HepG2 (cell line): ENCODE measurements around the gene CBFA2T2. TPM values are rescaled to one million over a fixed set of nuclear protein-coding genes. Genes with fewer than 3 reads are reported as not detected.

Source experiments
- AGO1 ChIP-seq: fragments of 200-400 bp; formaldehyde crosslinking; IDR thresholded peaks from 2 replicates; pipeline ENCODE4 v1.6.1; 2017; ENCODE audit warnings: mild to moderate bottlenecking, low read depth, low read length, moderate library complexity; ENCODE audit not compliant: poor library complexity, severe bottlenecking
- BCL6 ChIP-seq: IDR thresholded peaks from 2 replicates; pipeline ENCODE4 v1.6.1; 2016; ENCODE audit warnings: missing genetic modification reagents, missing compliant biosample characterization
- BHLHE40 ChIP-seq: IDR thresholded peaks from 2 replicates; pipeline ENCODE4 v1.6.1; 2011; ENCODE audit warnings: low read length, improper control_type of control experiment
- FOXA1 ChIP-seq, 2 experiments: fragments of 450-650 bp in 1 of 2; sonication (generic) in 1 of 2; formaldehyde crosslinking in 1 of 2; IDR thresholded peaks; 2 replicates each; pipeline versions ENCODE4 v1.4.0 to v1.6.1; 2016 to 2020; ENCODE audit warnings: missing genetic modification reagents in 1 of 2
- GATA4 ChIP-seq: sonication (generic); IDR thresholded peaks from 2 replicates; pipeline ENCODE4 v1.6.1; 2016; ENCODE audit warnings: antibody characterized with exemption, low read depth, borderline replicate concordance
- GATAD2A ChIP-seq: IDR thresholded peaks from 2 replicates; pipeline ENCODE4 v1.6.1; 2016
- KLF6 ChIP-seq: IDR thresholded peaks from 2 replicates; pipeline ENCODE4 v1.8.0; 2016; ENCODE audit warnings: missing biosample characterization, missing genetic modification reagents
- MIER3 ChIP-seq: IDR thresholded peaks from 2 replicates; pipeline ENCODE4 v1.6.1; 2016; ENCODE audit warnings: missing compliant biosample characterization, borderline replicate concordance
- NBN ChIP-seq: fragments of 450-650 bp; conservative IDR thresholded peaks from 2 replicates; pipeline ENCODE4 v1.6.1; 2017
- RAD21 ChIP-seq: fragments of 450-650 bp; formaldehyde crosslinking; IDR thresholded peaks from 2 replicates; pipeline ENCODE4 v1.5.0; 2020; ENCODE audit warnings: mild to moderate bottlenecking
- ZNF10 ChIP-seq: sonication (generic); formaldehyde crosslinking; IDR thresholded peaks from 2 replicates; pipeline ENCODE4 v1.4.0; 2020; ENCODE audit warnings: mild to moderate bottlenecking, low read depth, missing genetic modification reagents, borderline replicate concordance
- ZNF224 ChIP-seq: sonication (generic); formaldehyde crosslinking; IDR thresholded peaks from 2 replicates; pipeline ENCODE4 v1.5.0; 2020; ENCODE audit warnings: mild to moderate bottlenecking, missing genetic modification reagents
- ZNF24 ChIP-seq: fragments of 450-650 bp; IDR thresholded peaks from 2 replicates; pipeline ENCODE4 v1.6.1; 2017; ENCODE audit warnings: antibody characterized with exemption, mild to moderate bottlenecking
- ZNF335 ChIP-seq: sonication (generic); formaldehyde crosslinking; IDR thresholded peaks from 2 replicates; pipeline ENCODE4 v1.4.0; 2020; ENCODE audit warnings: missing genetic modification reagents
- ZNF343 ChIP-seq: sonication (generic); formaldehyde crosslinking; IDR thresholded peaks from 2 replicates; pipeline ENCODE4 v1.4.0; 2020; ENCODE audit warnings: mild to moderate bottlenecking, missing genetic modification reagents
- ZNF484 ChIP-seq: sonication (generic); formaldehyde crosslinking; IDR thresholded peaks from 2 replicates; pipeline ENCODE4 v1.5.1; 2020; ENCODE audit warnings: mild to moderate bottlenecking, low read depth, missing genetic modification reagents, borderline replicate concordance
- ZNF652 ChIP-seq: IDR thresholded peaks from 2 replicates; pipeline ENCODE4 v1.6.1; 2016; ENCODE audit warnings: low read depth, borderline replicate concordance
- ZNF672 ChIP-seq: sonication (generic); formaldehyde crosslinking; IDR thresholded peaks from 2 replicates; pipeline ENCODE4 v1.8.1; 2022; ENCODE audit warnings: missing genetic modification reagents
- ZNF7 ChIP-seq: IDR thresholded peaks from 2 replicates; pipeline ENCODE4 v1.6.1; 2016; ENCODE audit warnings: missing biosample characterization, missing genetic modification reagents
- polyA plus RNA-seq, 8 experiments: library from polyadenylated mRNA; depleted of rRNA in 3 of 8; stranded (reverse) in 7 of 8; unstranded in 1 of 8; fragments of >200 nt; fragmentation: Illumina TruSeq in 4 of 8; extraction: Trizol in 4 of 8; gene quantifications; 2 replicates each; pipeline versions ENCODE4 v1.2.1 to v1.2.3, GENCODE V29; 2011 to 2016; ENCODE audit warnings: low read depth in 4 of 8, missing spikeins in 1 of 8, mixed read lengths in 1 of 8; ENCODE audit not compliant: insufficient read depth in 1 of 8
- total RNA-seq, 5 experiments: library from RNA; depleted of rRNA; stranded (reverse); fragments of >200 nt; fragmentation: Illumina TruSeq; extraction: Trizol; gene quantifications; 2 replicates each; pipeline ENCODE4 v1.2.3, GENCODE V29; 2016; ENCODE audit warnings: low read depth in 1 of 5
- TF ChIP-seq, protein P1 (sequence below): sonication (generic); formaldehyde crosslinking; IDR thresholded peaks from 2 replicates; pipeline ENCODE4 v1.4.0; 2020; ENCODE audit warnings: mild to moderate bottlenecking, missing genetic modification reagents
- TF ChIP-seq, protein P2 (sequence below): sonication (generic); formaldehyde crosslinking; IDR thresholded peaks from 2 replicates; pipeline ENCODE4 v1.9.0; 2021; ENCODE audit warnings: missing genetic modification reagents, mild to moderate bottlenecking, borderline replicate concordance
- TF ChIP-seq, protein P3 (sequence below): sonication (generic); formaldehyde crosslinking; IDR thresholded peaks from 2 replicates; pipeline ENCODE4 v1.4.0; 2020; ENCODE audit warnings: mild to moderate bottlenecking, missing genetic modification reagents
- TF ChIP-seq, protein P4 (sequence below): sonication (generic); formaldehyde crosslinking; IDR thresholded peaks from 2 replicates; pipeline ENCODE4 v1.8.1; 2023; ENCODE audit warnings: mild to moderate bottlenecking, missing genetic modification reagents
- TF ChIP-seq, protein P5 (sequence below): sonication (generic); formaldehyde crosslinking; IDR thresholded peaks from 2 replicates; pipeline ENCODE4 v1.5.1; 2020; ENCODE audit warnings: missing genetic modification reagents, mild to moderate bottlenecking, borderline replicate concordance

Gene CBFA2T2
- total and polyA plus RNA-seq, 2 of the 13 experiments (the other 11 are each of a cell fraction or from before 2014, with no cell fraction given) = 6.3 to 21.2 TPM

DNA sequence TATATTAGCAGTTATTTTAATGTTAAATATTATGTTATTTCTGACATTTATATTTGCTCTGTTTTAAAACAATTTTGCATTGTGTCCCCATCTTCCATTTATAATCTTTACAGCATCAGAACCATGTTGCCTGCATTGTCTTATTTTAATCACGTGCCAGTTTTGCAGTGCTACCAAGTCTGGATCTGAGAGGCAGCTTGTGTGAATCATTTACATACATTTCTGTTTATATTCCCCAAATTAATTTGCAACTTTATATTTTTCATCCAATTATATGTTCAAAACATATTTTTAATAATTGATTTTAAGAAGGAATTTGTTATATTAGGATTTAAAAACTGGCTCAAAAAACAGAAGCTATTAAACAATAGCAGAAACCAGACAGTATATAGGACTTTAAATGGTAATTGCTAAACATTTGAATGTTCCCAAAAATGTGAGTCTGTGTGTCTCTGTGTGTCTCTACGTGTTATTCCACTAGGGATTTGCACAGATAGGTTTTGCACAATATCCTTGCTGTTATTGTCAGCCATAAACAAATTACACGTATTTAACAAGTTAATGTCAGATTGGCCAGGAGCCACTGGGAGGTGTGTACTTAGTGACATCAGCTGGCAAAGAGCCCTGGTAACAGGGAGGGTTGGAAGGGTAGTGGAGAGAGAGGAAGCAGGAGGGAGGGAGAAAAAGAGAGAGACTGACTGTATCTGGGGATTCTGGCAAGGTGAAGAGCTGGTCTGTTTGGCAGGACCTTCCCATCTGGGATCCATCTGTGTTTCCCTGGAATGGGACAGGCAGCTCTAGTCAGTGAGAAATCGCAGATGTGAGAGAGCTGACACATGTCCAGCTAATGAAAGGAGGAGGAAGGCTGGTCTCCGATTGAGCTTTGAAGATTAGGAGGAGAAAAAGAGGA, 72.1 kb downstream of the CBFA2T2 start (continued):
- TF ChIP-seq, protein P1, sequence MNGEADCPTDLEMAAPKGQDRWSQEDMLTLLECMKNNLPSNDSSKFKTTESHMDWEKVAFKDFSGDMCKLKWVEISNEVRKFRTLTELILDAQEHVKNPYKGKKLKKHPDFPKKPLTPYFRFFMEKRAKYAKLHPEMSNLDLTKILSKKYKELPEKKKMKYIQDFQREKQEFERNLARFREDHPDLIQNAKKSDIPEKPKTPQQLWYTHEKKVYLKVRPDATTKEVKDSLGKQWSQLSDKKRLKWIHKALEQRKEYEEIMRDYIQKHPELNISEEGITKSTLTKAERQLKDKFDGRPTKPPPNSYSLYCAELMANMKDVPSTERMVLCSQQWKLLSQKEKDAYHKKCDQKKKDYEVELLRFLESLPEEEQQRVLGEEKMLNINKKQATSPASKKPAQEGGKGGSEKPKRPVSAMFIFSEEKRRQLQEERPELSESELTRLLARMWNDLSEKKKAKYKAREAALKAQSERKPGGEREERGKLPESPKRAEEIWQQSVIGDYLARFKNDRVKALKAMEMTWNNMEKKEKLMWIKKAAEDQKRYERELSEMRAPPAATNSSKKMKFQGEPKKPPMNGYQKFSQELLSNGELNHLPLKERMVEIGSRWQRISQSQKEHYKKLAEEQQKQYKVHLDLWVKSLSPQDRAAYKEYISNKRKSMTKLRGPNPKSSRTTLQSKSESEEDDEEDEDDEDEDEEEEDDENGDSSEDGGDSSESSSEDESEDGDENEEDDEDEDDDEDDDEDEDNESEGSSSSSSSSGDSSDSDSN (CRISPR knock-in tag) = no peak
- no peak for TF ChIP-seq ZNF224
- no peak for TF ChIP-seq ZNF335
- TF ChIP-seq, protein P2, sequence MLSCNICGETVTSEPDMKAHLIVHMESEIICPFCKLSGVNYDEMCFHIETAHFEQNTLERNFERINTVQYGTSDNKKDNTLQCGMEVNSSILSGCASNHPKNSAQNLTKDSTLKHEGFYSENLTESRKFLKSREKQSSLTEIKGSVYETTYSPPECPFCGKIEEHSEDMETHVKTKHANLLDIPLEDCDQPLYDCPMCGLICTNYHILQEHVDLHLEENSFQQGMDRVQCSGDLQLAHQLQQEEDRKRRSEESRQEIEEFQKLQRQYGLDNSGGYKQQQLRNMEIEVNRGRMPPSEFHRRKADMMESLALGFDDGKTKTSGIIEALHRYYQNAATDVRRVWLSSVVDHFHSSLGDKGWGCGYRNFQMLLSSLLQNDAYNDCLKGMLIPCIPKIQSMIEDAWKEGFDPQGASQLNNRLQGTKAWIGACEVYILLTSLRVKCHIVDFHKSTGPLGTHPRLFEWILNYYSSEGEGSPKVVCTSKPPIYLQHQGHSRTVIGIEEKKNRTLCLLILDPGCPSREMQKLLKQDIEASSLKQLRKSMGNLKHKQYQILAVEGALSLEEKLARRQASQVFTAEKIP (CRISPR knock-in tag) = no peak
- TF ChIP-seq GATA4 = no peak
- peak; percentile 89 for TF ChIP-seq GATAD2A (CRISPR knock-in tag)
- no peak for TF ChIP-seq ZNF10 (CRISPR knock-in tag)
- no peak for TF ChIP-seq ZNF7
- peak; percentile 83; the same call in 1 of the 2 replicates for TF ChIP-seq KLF6 (CRISPR knock-in tag)
- 0 out of 2 replicates have a peak, but pooled peaks have one; percentile 38 for TF ChIP-seq BCL6 (CRISPR knock-in tag)
- TF ChIP-seq AGO1 = no peak
- no peak for TF ChIP-seq ZNF672 (CRISPR knock-in tag)
- TF ChIP-seq ZNF652 (CRISPR knock-in tag) = peak; percentile 85
- TF ChIP-seq, protein P3, sequence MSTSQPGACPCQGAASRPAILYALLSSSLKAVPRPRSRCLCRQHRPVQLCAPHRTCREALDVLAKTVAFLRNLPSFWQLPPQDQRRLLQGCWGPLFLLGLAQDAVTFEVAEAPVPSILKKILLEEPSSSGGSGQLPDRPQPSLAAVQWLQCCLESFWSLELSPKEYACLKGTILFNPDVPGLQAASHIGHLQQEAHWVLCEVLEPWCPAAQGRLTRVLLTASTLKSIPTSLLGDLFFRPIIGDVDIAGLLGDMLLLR (CRISPR knock-in tag) = no peak
- TF ChIP-seq, protein P4, sequence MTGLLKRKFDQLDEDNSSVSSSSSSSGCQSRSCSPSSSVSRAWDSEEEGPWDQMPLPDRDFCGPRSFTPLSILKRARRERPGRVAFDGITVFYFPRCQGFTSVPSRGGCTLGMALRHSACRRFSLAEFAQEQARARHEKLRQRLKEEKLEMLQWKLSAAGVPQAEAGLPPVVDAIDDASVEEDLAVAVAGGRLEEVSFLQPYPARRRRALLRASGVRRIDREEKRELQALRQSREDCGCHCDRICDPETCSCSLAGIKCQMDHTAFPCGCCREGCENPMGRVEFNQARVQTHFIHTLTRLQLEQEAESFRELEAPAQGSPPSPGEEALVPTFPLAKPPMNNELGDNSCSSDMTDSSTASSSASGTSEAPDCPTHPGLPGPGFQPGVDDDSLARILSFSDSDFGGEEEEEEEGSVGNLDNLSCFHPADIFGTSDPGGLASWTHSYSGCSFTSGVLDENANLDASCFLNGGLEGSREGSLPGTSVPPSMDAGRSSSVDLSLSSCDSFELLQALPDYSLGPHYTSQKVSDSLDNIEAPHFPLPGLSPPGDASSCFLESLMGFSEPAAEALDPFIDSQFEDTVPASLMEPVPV (CRISPR knock-in tag) = no peak
- no peak for TF ChIP-seq ZNF343
- peak; percentile 44; the same call in 1 of the 2 replicates for TF ChIP-seq RAD21 (CRISPR knock-in tag)
- no peak for TF ChIP-seq ZNF484 (CRISPR knock-in tag)
- no peak for TF ChIP-seq NBN
- no peak for TF ChIP-seq ZNF24
- TF ChIP-seq BHLHE40 = no peak
- peak; percentile 78 for TF ChIP-seq FOXA1 (IDR thresholded peaks at IDR 0.05)
- peak; percentile 98 for TF ChIP-seq FOXA1 (CRISPR knock-in tag; IDR thresholded peaks at IDR 0.05)
- TF ChIP-seq MIER3 (CRISPR knock-in tag) = peak; percentile 84; the same call in 1 of the 2 replicates
- TF ChIP-seq, protein P5, sequence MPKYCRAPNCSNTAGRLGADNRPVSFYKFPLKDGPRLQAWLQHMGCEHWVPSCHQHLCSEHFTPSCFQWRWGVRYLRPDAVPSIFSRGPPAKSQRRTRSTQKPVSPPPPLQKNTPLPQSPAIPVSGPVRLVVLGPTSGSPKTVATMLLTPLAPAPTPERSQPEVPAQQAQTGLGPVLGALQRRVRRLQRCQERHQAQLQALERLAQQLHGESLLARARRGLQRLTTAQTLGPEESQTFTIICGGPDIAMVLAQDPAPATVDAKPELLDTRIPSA (CRISPR knock-in tag) = no peak
